Activated naive CD4-positive, alpha-beta T cell treated with Interleukin-2 at 50 U/mL for 16 hours (primary cell): Measurements from ENCODE around the gene MED1.

Source experiments
- DNase-seq: peaks from one replicate; pipeline ENCODE4 v3.0.0-alpha.2; 2020

Gene MED1

GRCh38 chr17:39361064-39361463 lies 90.0 kb downstream of the MED1 start:
- DNase-seq: no peak

- DNase-seq: no peak
These were observed 90.5 kb downstream of the MED1 start for GRCh38 chr17:39360537-39360936.

- no peak for DNase-seq
These were observed 91.1 kb downstream of the MED1 start for GRCh38 chr17:39359994-39360393.

- no peak for DNase-seq
These were observed 93.1 kb downstream of the MED1 start for GRCh38 chr17:39357986-39358385.

GRCh38 chr17:39357488-39357887 lies 93.6 kb downstream of the MED1 start:
- DNase-seq: no peak
